Measurements from ENCODE around the gene TTLL13.
"Not testable (repeated sequence)": the region's sequence is repeated elsewhere in the genome, so short reads cannot be mapped to it uniquely, and the experiment has no call there.

TTLL13 gene

DNA sequence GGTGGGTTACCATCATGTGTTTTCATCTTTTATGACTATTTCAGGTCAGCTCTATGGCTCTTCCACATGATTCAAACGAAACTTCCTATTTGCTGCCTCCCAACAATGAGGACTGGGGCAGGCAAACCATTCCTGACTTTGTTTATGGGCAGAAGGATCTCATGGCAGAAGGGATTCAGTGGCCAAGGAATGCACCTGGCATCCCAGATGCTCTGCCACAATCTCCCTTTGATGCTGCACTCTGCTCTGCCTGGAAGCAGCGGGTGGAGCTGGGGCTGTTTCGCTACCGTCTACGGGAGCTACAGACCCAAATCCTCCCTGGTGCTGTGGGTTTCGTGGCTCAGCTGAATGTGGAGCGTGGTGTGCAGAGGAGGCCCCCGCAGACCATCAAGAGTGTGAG, 8.5 kb upstream of the TTLL13 start:
- DNase-seq: no peak

DNA sequence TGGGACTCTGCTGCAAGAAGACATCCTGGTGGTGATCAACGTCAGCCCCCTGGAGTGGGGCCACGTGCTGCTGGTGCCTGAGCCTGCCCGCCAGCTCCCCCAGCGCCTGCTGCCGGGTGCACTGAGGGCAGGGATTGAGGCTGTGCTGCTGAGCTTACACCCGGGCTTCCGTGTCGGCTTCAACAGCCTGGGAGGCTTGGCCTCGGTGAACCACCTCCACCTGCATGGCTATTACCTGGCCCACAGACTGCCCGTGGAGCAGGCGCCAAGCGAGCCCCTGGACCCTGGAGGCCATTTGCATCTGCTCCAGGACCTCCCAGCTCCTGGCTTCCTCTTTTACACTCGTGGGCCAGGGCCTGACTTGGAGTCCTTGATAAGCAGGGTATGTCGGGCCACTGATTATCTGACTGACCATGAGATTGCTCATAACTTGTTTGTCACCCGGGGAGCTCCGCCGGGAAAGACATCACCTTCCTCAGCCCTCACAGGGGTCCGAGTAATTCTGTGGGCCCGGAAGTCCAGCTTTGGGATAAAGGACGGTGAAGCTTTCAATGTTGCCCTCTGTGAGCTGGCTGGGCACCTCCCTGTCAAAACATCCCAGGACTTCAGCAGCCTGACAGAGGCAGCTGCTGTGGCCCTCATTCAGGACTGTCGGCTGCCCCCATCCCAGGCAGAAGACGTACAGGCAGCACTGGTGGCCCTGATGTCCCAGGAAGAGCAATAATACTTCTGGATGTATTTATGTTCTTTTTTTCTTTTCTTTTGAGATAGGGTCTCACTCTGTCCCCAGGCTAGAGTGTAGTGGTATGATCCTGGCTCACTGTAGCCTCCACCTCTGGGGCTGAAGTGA, 7.8 kb upstream of the TTLL13 start:
- DNase-seq: no peak

DNA sequence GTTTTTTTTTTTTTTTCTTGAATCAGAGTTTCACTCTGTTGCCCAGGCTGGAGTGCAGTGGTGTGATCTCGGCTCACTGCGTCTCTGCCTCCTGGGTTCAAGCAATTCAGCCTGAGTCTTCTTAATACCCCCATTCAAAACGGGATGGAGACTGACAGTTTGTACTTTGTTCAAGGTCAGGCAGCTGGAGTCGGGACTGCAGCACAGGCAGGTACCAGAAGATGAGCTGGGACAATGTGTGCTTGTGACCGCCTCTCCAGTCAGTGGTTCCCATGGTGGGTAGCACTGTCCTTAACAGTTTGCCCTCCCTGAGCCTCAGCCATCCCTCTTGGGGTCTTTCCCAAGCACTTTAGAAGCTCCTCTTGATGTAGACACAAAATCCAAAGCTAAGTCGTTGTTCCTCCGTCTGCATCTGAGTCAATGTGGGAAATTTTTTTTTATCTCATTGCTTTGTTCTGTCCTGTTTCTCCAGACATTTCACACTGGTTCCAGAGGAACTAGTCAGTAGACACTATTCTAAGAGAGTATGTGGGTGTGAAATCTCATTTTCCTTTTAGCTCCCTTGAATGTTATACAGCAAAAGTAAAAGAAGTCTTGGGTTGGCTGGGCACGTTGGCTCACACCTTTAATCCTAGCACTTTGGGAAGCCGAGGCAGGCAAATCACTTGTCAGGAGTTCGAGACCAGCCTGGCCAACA, 5.3 kb upstream of the TTLL13 start:
- no peak for DNase-seq

DNA sequence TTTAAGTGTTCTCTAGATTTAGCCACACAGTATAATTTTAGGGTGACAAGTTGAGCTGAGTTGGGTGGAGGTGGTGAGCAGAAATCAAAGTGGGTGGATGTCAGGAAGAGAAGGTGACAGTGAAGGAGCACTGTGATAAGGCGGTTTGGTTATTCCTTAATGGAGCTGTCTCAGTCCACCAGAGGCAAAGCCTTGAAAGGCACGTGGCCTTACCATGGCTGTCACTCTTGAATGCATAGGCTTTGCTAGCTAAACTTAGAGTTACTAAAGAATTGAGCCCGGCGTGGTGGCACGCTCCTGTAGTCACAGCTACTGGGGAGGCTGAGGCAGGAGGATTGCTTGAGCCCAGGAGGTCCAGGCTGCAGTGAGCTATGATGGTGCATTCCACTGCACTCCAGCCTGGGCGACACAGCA, 560 bp upstream of the TTLL13 start:
- no peak for DNase-seq

DNA sequence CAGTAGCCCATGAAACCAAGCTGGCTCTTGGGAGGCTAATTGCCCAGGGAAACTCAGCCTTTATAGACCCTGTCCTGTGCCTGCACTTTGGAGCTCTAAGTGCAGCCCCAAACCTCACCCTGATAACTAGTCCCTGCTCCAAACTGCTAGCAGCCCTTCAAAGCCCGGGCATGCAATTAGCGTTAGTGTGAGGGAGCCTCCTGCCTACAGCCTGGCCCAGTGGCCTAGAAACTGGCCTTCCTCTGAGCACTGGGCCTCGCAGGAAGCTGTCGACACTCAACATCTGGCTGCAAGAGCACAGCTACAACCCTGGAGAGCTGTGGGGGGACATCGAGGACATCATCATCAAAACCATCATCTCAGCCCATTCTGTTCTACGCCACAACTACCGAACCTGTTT, 8.4 kb downstream of the TTLL13 start:
- no peak for DNase-seq

DNA sequence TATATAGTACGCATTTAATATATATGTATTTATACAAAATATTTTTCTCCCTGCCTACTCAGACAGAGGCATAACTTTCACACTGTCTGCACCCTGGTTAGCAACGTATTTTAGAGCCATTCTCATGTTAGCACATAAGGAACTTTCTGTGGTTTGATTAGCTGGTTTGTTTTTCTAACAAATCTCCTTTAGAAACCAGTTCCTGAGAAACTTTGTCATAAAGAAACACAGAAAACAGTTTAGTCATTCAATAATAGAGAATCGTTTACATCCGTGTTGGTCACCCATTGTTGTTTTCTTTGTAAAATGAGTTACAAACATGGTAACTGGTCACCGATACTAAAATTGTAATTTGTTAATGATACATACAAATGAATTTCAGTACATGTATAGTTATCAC, 10.2 kb downstream of the TTLL13 start:
- no peak for DNase-seq

DNA sequence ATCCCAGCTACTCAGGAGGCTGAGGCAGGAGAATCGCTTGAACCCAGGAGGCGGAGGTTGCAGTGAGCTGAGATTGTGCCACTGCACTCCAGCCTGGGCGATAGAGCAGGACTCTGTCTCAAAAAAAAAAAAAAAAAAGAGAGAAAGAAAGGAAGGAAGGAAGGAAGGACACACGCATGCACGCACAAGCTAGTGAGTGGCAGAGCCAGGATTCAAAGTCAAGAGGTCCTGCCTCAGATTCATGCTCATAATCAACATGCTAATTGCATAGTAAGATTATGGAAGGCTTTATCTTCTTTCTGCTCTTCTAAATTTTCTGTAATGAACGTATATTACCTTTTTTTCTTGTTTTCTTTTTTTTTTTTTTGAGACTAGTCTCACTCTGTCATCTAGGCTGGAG, 11.4 kb downstream of the TTLL13 start:
- DNase-seq: not testable (repeated sequence)

DNA sequence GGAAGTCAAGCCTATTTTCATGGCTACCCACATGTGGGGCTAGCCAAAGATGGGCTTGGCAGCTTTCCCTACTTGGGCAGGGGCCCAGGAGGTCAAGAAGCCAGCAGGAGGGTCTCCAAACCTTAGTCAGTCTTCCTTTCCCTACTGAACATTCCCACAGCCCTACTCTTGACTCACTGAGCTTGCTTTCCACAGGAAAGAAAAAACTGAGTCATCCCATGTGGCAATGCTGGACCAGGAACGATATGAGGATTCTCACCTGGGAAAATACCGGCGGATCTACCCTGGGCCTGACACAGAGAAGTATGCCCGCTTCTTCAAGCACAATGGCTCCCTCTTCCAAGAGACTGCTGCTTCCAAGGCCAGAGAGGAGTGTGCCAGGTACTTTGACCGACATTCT, 12.5 kb downstream of the TTLL13 start:
- DNase-seq: peak; percentile 36

DNA sequence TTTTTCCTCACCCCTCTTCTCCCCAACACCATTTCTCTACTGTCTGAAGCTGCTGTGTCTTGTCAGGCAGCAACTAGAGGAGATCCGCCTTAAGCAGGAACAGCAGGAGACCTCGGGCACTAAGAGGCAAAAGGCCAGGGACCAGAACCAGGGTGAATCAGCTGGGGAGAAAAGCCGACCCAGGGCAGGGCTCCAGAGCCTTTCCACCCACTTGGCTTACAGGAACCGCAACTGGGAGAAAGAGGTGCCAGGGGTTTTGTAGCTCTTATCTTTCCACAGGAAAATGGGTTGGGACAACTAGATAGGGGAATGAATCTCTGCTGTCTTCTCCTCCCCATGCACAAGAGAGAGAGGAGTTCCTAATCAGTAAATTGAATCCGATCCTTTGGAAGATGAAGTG, 13.1 kb downstream of the TTLL13 start:
- DNase-seq: no peak

DNA sequence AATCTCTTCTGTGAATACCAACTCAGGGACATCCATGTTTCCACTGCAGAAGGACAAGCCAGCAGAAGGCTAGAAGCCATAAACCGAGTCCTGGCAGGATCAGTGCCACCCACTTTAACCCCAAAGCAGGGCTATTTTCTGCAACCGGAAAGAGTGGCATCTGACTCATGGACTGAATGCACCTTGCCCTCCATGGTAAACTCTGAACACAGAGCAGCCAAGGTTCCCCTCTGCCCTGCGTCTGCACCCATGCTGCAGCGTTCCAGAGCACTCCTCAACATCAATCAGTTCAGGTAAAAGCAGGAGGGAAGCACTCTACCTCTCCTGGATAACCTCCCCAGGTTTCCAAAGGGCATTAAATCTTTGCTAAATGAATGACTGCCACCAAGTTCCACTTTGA, 15.3 kb downstream of the TTLL13 start:
- no peak for DNase-seq

DNA sequence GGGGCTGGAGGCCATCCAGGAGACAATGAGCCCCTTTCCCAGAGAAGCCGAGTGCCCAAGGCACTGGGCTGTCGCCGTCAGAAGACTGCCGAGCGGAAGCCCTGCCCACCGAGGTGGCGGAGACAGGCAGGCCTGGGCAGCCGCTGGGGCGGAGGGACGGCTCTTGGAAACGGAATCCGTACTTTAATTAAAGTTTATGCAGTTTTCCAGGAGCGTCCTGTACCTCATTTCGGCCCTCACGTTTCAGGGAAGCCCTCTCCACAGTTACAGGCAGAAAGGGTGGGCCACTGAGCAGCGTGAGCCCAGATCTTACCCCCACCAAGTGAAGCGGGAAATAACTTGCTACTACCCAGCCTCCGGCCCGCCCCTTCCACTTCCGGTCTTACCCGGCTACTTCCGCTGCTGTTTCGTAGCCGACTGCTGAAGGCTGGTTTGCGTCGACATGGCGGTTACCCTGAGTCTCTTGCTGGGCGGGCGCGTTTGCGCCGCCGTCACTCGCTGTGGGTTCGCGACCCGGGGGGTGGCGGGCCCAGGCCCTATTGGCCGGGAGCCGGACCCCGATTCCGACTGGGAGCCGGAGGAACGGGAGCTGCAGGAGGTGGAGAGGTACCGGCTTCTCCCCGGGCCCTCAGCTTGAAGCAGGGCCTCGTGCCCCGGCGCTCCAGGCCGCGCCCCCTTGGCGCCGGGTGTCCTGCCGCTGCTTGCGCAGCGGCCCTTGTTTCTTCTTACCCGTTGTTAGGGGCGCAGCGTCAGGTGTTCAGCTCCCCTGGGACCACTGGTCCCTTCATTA, 16.1 kb downstream of the TTLL13 start, which contains the start of gene NGRN:
NGRN (plus strand) TSS at position 402 of the 790 bp plus-strand sequence; CDS start at position 443, 41 bp downstream.
- peak; percentile 90 for DNase-seq

DNA sequence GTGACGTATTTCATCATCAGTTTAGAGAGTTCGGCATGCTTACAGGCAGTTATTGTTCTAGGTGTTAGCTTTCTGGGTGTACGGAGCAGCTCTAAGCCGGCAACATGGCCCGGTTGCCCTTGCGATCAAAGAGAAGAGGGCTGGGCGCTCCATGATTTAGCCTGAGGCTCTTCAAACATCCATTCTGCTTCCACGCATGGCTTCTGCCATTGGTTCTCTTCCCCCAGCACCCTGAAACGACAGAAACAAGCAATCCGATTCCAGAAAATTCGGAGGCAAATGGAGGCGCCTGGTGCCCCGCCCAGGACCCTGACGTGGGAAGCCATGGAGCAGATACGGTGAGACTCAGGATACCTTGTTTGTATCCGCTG, 16.7 kb downstream of the TTLL13 start:
- DNase-seq: peak; percentile 53

DNA sequence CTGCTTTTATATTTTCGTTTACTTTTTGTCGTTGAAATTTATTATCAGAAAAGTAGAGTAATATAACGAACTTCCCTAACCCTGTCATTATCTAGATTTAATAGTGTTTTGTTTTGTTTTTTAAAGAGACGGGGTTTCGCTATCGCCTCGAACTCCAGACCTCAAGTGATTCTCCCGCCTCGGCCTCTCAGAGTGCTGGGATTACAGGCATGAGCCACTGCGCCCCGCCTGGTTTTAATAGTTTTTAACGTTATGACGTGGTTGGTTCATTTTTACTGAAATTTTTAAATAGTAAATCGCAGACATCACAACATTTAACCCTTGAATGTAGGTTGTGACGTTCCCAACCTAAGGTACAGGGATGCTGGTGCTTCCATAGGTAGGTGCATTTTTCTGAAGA, 17.1 kb downstream of the TTLL13 start:
- DNase-seq: peak; percentile 39

DNA sequence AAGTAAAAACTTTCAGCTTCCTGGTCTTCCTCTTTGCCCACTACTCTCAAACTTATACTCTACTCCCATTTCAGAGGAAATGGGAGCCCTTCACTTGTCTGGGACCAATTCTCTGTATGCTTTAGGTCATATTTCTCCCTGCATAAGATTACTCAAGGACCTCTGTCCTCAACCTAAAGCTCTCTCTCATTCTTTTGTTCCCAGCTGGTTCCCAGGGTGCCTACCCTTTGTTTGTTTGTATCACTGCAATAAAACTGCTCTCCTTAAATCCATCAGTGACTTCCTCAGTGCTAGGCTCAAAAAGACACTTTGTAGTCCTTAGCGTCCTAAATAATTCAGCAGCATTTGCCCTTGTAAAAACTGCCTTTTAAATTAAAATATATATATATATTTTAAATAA, 19.1 kb downstream of the TTLL13 start:
- DNase-seq: no peak

DNA sequence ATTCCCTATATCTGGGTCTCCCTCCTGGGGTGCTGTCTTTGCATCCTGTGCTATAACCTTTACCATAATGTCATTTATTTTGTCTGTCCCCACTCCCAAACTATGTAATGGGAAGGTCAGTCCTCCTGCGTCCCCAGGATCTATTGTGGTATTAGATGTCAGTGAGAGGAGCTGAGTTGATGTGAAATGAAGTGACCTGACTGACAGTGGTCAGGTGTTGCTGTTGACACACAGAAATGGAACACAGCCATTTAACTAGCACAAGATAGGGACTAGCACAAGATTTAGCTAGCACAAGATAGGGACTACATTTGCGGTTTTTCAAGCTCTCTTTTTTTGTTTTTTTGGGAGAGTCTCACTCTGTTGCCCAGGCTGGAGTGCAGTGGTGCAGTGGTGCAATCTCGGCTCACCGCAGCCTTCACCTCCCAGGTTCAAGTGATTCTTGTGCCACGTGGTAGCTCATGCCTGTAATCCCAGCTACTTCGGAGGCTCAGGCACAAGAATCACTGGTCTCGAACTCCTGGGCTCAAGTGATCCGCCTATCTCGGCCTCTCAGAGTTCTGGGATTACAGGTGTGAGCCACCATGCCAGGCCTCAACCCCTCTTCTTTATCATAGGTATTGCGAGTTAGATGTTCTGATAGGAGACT, 21.3 kb downstream of the TTLL13 start:
- DNase-seq: no peak

DNA sequence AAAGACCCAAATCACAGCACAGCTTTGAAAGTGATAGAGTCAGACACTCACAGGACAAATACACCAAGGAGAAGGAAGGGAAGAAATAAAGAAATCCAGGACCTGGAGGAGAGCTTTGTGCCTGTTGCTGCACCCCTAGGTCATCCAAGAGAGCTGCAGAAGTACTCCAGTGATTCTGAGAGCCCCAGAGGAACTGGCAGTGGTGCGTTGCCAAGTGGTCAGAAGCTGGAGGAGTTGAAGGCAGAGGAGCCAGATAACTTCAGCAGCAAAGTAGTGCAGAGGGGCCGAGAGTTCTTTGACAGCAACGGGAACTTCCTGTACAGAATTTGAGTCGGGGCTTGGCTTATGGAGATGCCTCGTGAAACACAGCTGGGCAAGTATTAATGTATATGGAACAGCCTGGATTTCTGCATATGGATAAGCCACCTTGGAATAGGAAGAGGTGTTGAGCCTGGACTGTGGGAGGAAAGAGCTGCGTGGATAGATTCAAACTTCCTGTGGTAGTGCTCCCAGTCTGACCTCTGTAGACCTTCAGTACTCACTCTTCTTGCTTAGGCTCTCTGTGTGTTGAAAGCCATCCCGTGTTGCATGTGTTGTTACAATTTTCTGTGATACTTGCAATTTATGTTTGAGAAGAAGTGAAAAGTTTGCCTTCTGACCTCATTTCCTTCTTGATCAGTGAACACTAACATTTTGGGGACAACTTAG, 22.3 kb downstream of the TTLL13 start:
- no peak for DNase-seq

DNA sequence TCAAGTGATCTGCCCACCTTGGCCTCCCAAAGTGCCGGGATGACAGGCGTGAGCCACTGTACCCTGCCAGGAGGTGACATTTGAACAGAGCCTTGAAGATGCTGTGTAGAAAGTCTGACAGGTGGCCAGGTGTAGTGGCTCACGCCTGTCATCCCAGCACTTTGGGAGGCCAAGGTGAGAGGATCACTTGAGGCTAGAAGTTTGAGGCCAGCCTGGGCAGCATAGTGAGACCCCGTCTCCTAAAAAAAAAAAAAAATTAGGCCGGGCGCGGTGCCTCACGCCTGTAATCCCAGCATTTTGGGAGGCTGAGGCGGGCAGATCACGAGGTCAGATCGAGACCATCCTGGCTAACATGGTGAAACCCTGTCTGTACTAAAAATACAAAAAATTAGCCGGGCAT, 29.1 kb downstream of the TTLL13 start:
- DNase-seq: not testable (repeated sequence)

DNA sequence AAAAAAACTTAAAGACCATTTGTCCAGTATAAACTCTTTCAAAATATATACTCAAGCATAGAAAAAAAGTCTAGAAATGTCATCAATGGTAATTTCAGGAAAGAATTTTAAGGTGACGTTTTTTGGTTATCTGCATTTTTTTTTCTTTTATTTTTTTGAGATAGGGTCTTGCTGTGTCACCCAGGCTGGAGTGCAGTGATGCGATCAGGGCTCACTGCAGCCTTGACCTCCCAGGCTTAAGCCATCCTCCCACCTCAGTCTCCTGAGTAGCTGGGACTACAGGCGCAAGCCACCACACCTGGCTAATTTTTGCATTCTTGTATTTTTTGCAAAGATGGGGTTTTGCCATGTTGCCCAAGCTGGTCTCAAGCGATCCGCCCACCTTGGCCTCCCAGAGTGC, 31.4 kb downstream of the TTLL13 start:
- DNase-seq: not testable (repeated sequence)

DNA sequence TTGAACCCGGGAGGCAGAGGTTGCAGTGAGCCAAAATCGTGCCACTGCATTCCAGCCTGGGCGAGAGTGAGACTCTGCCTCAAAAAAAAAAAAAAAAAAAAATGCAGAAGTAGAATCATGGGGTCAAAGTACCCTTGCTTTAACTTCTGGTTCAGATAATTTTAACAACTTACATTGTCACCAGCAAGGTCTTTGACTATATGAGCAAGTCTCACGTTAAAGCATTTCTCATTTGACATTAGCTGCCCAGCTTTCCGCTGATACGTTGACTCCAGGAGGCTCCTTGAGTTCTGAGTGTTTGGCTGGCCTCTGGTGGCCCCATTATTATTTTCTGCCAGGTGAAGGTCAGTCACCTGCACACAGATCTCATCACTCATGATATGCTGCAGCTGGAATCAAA, 32.3 kb downstream of the TTLL13 start:
- not testable (repeated sequence) for DNase-seq

DNA sequence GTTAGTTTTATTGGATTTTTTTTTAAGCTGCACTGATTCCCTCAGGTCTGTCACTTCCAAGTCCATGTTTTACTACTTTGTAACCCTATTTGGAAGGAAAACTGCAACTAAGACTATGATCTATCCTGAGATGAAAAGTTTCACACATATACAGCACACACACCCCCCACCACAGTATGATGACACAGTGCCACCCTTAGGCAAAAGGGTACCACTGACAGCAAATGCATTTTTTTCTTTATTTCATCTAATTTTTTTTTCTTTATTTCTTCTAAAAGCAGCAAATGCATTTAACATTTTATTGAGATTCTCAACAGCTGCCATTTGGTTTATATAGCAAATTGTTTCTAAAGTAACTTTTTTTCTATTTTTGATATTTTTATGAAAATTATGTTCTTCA, 37.3 kb downstream of the TTLL13 start:
- peak; percentile 43 for DNase-seq

DNA sequence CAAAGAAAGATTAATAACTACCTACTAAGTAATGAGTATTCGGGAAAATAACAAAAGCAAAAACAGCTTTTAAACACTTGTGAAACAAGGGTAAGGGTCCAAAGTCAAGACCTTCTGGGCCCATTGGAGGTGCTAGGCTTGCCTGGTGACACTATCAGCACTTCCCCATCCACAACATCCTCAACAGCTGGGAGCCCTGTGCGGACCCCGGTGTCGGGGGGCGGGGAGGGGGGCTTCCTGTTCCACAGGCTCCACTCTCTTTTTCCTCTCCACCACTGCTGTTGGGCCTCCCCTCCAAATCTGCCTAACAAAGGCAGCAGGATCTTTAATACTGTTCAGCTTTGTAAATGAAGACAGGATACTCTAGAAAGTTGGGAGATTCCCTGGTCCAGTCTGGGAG, 37.7 kb downstream of the TTLL13 start:
- DNase-seq: no peak

DNA sequence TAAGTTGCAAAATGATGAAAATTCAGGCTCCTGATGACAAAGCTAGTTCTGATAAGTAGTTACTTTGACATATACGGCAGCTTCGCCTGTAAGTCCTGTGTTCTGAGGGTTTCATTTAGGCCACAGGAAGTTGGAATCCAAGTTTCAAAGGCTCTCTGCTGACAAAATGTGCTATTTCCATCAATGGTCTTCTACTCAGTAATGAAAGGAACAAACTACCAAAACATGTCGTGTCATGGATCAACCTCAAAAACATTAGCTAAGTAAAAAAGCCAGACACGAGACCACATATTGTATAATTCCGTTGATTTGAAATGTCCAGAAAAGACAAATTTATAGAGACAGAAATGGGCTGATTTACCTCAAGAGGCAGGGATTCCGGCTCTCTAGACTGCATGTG, 38.6 kb downstream of the TTLL13 start:
- no peak for DNase-seq

Measured in EL (cell line).